Prostate gland (tissue), 2 donors: Measurements from ENCODE around the gene RABGAP1L. TPM values are rescaled to one million over a fixed set of nuclear protein-coding genes. Genes with fewer than 3 reads are reported as not detected.

Source experiments
- DNase-seq: peaks from one replicate; pipeline ENCODE4 v3.0.0-alpha.2; 2019; ENCODE audit warnings: low spot score
- H3K27ac ChIP-seq, 2 donors: fragments of 200-600 bp; sonication (generic); 2 replicates each; pipeline ENCODE4 v1.5.1; 2017 to 2019
- H3K27me3 ChIP-seq: fragments of 200-600 bp; sonication (generic); replicated peaks from 2 replicates; pipeline ENCODE4 v1.5.1; 2019; ENCODE audit not compliant: insufficient read depth
- H3K36me3 ChIP-seq, 2 donors: fragments of 200-600 bp; sonication (generic); 1 replicate in 1 of 2; 2 replicates in 1 of 2; pipeline versions ENCODE4 v1.5.1 to v1.8.1; 2017 to 2019
- H3K4me1 ChIP-seq: fragments of 200-600 bp; sonication (generic); replicated peaks from 2 replicates; pipeline ENCODE4 v1.5.1; 2019
- H3K4me3 ChIP-seq, 2 donors: fragments of 200-600 bp; sonication (generic); 2 replicates each; pipeline ENCODE4 v1.5.1; 2017 to 2019
- H3K9me3 ChIP-seq: fragments of 200-600 bp; sonication (generic); 2 replicates; pipeline ENCODE4 v1.5.1; 2017
- POLR2A ChIP-seq: fragments of 450-650 bp; IDR thresholded peaks from one replicate; pipeline ENCODE4 v1.6.1; 2016; ENCODE audit warnings: antibody characterized with exemption, mild to moderate bottlenecking
- POLR2AphosphoS5 ChIP-seq: sonication (generic); formaldehyde crosslinking; IDR thresholded peaks from one replicate; pipeline ENCODE4 v1.6.1; 2017; ENCODE audit warnings: antibody characterized with exemption
- WGBS: methylation state at CpG from one replicate; pipeline ENCODE4 v1.1.5; 2018; 5-methylcytosine and 5-hydroxymethylcytosine counted together
- intact Hi-C: fragments of 100-400 bp; cut with DNase I; formaldehyde crosslinking; loops from one replicate; pipeline ENCODE4 v1.14.2; 2022
- total RNA-seq, 2 donors: library from RNA; depleted of rRNA; stranded (reverse); fragments of >200 nt; gene quantifications; one replicate each; pipeline ENCODE4 v1.1.0, GENCODE V29; 2016
- TF ChIP-seq, protein P1 (sequence below), 4 experiments: fragments of 200-600 bp in 2 of 4; fragments of 450-650 bp in 2 of 4; sonication (generic) in 2 of 4; IDR thresholded peaks; 1 replicate in 3 of 4; 2 replicates in 1 of 4; pipeline ENCODE4 v1.5.1; 2016 to 2019; ENCODE audit warnings: antibody characterized with exemption in 4 of 4, mild to moderate bottlenecking in 2 of 4, moderate library complexity in 2 of 4

Gene RABGAP1L
- total RNA-seq, 2 donors from 2014 or later, result 32.3 to 41.5 TPM

GRCh38 chr1:174976436-174977108, 817.3 kb downstream of the RABGAP1L start:
- 73% methylated on average over 4 of the region's 4 CpGs for WGBS
- DNase-seq, result no peak
- TF ChIP-seq POLR2A (no peak), POLR2AphosphoS5 (no peak)
- TF ChIP-seq, protein P1, sequence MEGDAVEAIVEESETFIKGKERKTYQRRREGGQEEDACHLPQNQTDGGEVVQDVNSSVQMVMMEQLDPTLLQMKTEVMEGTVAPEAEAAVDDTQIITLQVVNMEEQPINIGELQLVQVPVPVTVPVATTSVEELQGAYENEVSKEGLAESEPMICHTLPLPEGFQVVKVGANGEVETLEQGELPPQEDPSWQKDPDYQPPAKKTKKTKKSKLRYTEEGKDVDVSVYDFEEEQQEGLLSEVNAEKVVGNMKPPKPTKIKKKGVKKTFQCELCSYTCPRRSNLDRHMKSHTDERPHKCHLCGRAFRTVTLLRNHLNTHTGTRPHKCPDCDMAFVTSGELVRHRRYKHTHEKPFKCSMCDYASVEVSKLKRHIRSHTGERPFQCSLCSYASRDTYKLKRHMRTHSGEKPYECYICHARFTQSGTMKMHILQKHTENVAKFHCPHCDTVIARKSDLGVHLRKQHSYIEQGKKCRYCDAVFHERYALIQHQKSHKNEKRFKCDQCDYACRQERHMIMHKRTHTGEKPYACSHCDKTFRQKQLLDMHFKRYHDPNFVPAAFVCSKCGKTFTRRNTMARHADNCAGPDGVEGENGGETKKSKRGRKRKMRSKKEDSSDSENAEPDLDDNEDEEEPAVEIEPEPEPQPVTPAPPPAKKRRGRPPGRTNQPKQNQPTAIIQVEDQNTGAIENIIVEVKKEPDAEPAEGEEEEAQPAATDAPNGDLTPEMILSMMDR (IDR thresholded peaks at IDR 0.05), result no peak
- Histone ChIP-seq H3K4me1 (no peaks in the 10 kb centered on the region), H3K36me3 (no peaks in the 10 kb centered on the region), H3K27me3 (no peaks in the 10 kb centered on the region), H3K27ac (no peak overlapping the region), H3K9me3 (no peaks in the 10 kb centered on the region), H3K4me3 (no peak overlapping the region)
- intact Hi-C loops, result no loop called here

DNA sequence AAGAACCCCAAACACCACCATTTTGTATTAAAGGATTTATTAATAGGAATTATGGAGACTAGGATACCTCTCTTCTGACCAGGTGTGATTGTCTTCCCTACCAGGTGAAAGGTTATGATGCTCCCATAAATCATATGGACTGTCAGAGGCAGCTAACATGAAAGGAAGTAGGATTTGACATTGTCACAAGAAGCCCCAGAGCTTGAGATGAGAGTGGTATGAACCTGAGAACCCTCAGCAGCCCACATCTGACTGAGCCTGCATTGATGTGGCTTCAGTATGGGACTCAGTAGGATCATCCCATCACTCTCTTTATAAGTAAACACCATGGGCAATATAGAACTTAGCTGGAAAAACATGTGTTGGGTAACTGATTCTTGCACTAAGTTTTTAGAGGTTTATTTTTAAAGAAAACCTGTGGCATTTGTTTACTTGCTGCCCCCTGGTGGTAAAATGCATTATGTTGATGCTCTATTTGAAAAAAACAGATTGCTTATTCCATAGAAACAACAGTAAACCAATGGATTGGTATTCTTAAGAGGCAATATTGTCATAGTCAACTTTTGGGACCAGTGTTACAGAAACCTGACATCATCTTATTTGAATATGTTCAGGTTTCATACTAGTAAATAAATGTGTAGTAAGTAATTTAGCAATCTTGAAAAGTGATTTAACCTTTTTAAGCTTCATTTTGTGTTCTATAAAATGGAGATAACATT, 823.8 kb downstream of the RABGAP1L start:
- TF ChIP-seq POLR2AphosphoS5 (no peak), POLR2A (no peak)
- TF ChIP-seq, protein P1 (IDR thresholded peaks at IDR 0.05), result peak in 3 of 4 experiments; percentile 58 to 70 (median 65)
- Histone ChIP-seq H3K36me3 (no peaks in the 10 kb centered on the region), H3K27me3 (no peaks in the 10 kb centered on the region), H3K4me3 (no peak overlapping the region), H3K9me3 (no peaks in the 10 kb centered on the region), H3K27ac (no peak overlapping the region), H3K4me1 (no peaks in the 10 kb centered on the region)
- DNase-seq, result no peak
- intact Hi-C loops, result loop anchor here (5.0 kb wide), 1 partner anchor 216 kb away; no protein-coding TSS in a partner anchor

DNA sequence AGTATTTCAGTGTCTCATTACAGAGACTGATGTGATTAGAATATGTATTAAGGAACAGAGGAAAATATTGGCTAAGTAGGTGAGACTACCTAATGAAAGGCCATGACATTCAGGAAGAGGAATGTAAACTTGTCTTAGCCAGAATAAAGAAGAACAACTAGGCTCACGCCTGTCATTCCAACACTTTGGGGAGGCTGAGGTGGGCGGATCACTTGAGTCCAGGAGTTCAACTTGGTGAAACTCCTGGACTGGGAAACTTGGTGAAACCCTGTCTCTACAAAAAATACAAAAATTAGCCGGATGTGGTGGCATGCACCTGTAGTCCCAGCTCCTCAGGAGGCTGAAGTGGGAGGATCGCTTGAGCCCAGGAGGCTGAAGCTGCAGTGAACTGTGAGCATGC, 825.6 kb downstream of the RABGAP1L start:
- H3K9me3 ChIP-seq, result no peaks in the 10 kb centered on the region
- H3K36me3 ChIP-seq, result no peaks in the 10 kb centered on the region
- no peak for TF ChIP-seq POLR2AphosphoS5
- TF ChIP-seq, protein P1 (IDR thresholded peaks at IDR 0.05), result no peak
- H3K27ac ChIP-seq, result no peak overlapping the region
- DNase-seq, result no peak
- no peaks in the 10 kb centered on the region for H3K27me3 ChIP-seq
- no peak overlapping the region for H3K4me3 ChIP-seq
- WGBS, result 97% methylated on average over 4 of the region's 4 CpGs
- intact Hi-C loops, result loop anchor here (5.0 kb wide), 1 partner anchor 218 kb away; no protein-coding TSS in a partner anchor
- H3K4me1 ChIP-seq, result no peaks in the 10 kb centered on the region

DNA sequence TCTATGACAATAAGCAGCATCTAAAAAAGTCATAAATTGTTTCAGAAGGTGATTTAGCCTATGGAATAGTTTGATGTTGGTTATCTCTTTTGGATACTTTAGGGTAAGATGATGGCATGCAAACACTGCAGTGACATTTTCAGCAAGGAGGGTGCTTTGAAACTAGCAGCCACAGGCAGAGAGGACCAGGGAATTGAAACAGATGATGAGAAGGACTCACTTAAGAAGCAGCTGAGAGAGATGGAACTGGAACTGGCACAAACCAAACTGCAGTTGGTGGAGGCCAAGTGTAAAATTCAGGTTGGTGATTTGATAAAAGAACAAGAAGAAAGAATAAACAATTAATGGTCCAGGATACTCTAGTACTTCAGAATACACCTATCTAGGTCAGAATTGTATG, 829.2 kb downstream of the RABGAP1L start:
- Histone ChIP-seq H3K4me1 (no peaks in the 10 kb centered on the region), H3K27me3 (no peaks in the 10 kb centered on the region), H3K4me3 (no peak overlapping the region), H3K9me3 (no peaks in the 10 kb centered on the region), H3K36me3 (no peaks in the 10 kb centered on the region), H3K27ac (no peak overlapping the region)
- DNase-seq, result no peak
- TF ChIP-seq POLR2AphosphoS5 (no peak), POLR2A (no peak)
- TF ChIP-seq, protein P1 (IDR thresholded peaks at IDR 0.05), result no peak
- intact Hi-C loops, result no loop called here

DNA sequence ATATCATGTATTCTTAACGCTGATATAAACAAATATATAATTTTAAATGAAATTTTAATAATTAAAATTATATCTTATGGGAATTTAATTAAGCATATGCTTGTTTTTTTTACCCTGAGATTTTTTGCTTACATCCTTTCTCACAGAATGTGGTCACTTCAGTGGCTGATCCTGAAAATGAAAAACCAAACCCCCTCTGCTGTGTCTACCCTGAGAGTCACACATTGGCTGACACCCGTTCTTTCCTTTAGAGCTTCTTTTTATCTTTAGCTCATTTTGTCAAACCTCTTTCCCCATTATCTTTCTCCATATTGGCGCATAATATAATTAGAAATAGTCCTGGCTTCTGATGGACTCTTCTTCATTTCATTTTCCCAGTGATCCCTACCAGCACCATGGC, 829.7 kb downstream of the RABGAP1L start:
- Histone ChIP-seq H3K27ac (no peak overlapping the region), H3K4me1 (no peaks in the 10 kb centered on the region), H3K9me3 (no peaks in the 10 kb centered on the region), H3K27me3 (no peaks in the 10 kb centered on the region), H3K4me3 (no peak overlapping the region), H3K36me3 (no peaks in the 10 kb centered on the region)
- 88% methylated on average over 3 of the region's 3 CpGs for WGBS
- TF ChIP-seq POLR2A (no peak), POLR2AphosphoS5 (no peak)
- TF ChIP-seq, protein P1 (IDR thresholded peaks at IDR 0.05), result no peak
- intact Hi-C loops, result no loop called here
- DNase-seq, result no peak
